Esophagus (tissue), 2 donors: Measurements from ENCODE around the gene SGSM1. TPM values are rescaled to one million over a fixed set of nuclear protein-coding genes. Genes with fewer than 3 reads are reported as not detected.

ENCODE experiments used
- H3K27ac ChIP-seq, 2 donors: one replicate each; pipeline ENCODE4 v1.5.1; 2013; ENCODE audit warnings: low read depth in 2 of 2, mild to moderate bottlenecking in 2 of 2, inconsistent platforms in 1 of 2, low read length in 1 of 2, moderate library complexity in 1 of 2
- H3K27me3 ChIP-seq, 2 donors: one replicate each; pipeline ENCODE4 v1.6.1; 2013; ENCODE audit warnings: low read length in 2 of 2, control low read depth in 1 of 2, mild to moderate bottlenecking in 1 of 2; ENCODE audit not compliant: insufficient read depth in 2 of 2, control insufficient read depth in 1 of 2
- H3K36me3 ChIP-seq, 2 donors: one replicate each; pipeline ENCODE4 v1.6.1; 2013; ENCODE audit warnings: low read length in 1 of 2; ENCODE audit not compliant: control insufficient read depth in 2 of 2, insufficient read depth in 2 of 2
- H3K4me1 ChIP-seq, 2 donors: one replicate each; pipeline ENCODE4 v1.6.1; 2013; ENCODE audit warnings: low read length in 1 of 2; ENCODE audit not compliant: control insufficient read depth in 2 of 2, insufficient read depth in 2 of 2
- H3K4me3 ChIP-seq, 2 donors: one replicate each; pipeline ENCODE4 v1.5.1; 2013; ENCODE audit warnings: low read length in 2 of 2, mild to moderate bottlenecking in 2 of 2, low read depth in 1 of 2, moderate library complexity in 1 of 2
- H3K9me3 ChIP-seq, 2 donors: one replicate each; pipeline ENCODE4 v1.6.1; 2013; ENCODE audit warnings: mild to moderate bottlenecking in 2 of 2, low read depth in 1 of 2, low read length in 1 of 2, moderate library complexity in 1 of 2; ENCODE audit not compliant: control insufficient read depth in 2 of 2, insufficient read depth in 1 of 2
- WGBS, 2 donors: extraction: QIAGEN DNeasy Blood & Tissue Kit; methylation state at CpG; one replicate each; pipeline ENCODE4 v1.1.7; 2013; 5-methylcytosine and 5-hydroxymethylcytosine counted together
- polyA plus RNA-seq, 2 donors: library from polyadenylated mRNA; stranded (reverse); fragments of 200-250 nt; gene quantifications; one replicate each; pipeline ENCODE4 v1.2.3, GENCODE V29; 2013
- donor health status: healthy with polysubstance abuse.
- donor health status: Bipolar disorder and iron deficiency.

The SGSM1 gene
- polyA plus RNA-seq, 2 donors = 0.14 to 0.16 TPM

DNA sequence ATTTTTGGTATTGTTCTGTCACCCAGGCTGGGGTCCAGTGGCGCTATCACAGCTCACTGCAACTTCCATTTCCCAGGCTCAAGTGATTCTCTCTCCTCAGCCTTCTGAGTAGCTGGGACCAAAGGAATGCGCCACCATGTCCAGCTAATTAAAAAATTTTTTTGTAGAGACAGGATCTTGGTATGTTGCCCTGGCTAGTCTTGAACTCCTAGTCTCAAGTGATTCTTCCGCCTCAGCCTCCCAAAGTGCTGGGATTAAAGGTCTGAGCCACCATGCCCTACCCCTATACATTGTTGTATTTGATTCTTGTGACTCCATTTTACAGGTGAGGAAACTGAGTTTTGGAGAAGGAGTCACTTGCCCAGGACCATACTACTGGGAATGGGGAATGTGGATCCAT is 158.4 kb downstream of the SGSM1 start:
- no peaks in the 10 kb centered on the region for H3K27me3 ChIP-seq
- H3K36me3 ChIP-seq = peaks cover 0 to 3% of the 10 kb centered on the region in 2 donors
- peaks cover 12 to 15% of the 10 kb centered on the region in 2 donors for H3K4me1 ChIP-seq
- H3K4me3 ChIP-seq = no peak overlapping the region
- no peaks in the 10 kb centered on the region for H3K9me3 ChIP-seq
- peak overlapping the region in 1 of 2 donors; percentile 57 for H3K27ac ChIP-seq
- 82 to 84% methylated on average over 3 of the region's 3 CpGs for WGBS, 2 donors

DNA sequence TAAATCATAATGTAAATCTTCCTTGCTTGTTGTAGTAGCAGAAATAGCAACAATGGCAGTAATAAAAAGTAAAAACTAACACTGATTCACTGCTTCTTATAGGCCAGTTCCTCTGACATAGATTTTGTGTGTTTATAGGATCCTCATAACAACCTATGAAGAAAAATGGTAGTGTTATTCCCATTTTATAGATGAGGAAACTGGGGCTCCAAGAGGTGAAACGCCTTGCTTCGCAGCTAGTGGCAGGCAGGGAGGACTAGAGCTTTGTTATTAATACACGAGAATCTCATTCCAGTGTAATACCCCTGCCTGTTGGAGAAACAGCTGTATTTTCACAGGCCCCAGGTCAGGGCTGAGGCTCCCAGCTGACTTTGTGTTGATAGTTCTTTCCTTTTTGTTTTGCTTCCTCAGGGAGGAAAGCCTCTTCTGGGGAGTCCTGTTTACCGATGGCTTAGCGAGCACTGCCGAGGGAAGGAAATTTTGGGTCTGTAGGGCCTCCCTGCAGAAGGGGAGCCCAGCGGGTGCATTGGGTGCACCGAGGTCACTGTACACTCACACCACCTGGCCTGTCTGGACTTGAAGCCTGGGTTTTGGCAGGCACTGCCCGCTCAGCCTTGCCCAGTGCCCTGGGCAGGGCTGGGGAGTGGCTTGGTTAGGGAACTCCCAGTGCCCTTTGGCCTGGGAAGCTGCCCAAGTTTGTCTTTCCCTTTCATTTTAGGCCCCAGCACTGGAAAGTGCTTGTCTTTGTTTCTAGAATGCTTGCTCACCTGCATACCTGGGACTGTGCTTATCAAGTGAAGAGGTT is 160.0 kb downstream of the SGSM1 start:
- H3K4me3 ChIP-seq = no peak overlapping the region
- no peaks in the 10 kb centered on the region for H3K27me3 ChIP-seq
- H3K27ac ChIP-seq = peak overlapping the region; percentile 76 to 89
- 31 to 32% methylated on average over 9 of the region's 9 CpGs for WGBS, 2 donors
- no peaks in the 10 kb centered on the region for H3K9me3 ChIP-seq
- H3K4me1 ChIP-seq = peaks cover 12 to 21% of the 10 kb centered on the region in 2 donors
- H3K36me3 ChIP-seq = peaks cover 0 to 3% of the 10 kb centered on the region in 2 donors

DNA sequence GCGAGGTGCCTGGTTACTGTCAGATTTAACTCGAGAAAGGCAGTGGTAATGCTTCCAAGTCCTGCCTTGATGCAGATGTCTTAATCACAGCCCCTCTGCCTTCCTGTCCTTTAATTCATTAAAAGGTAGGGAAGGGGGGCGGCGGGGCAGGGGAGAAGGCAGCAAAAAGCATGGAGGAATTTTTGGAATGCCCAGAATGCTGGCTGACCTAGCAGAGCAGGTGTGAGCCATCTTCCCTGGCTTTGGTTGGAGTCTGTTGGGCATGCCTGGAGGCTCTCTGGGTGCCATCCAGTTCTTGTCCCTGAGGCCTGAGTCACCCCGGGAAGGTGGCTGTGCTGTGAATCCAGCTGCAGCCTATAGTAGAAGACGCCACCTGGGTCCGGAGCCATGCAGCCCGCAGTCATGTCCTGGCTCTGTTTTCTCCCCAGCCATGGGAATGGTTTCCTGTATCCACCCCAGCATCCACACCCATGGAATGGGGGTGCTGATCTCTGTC is 162.1 kb downstream of the SGSM1 start:
- Histone ChIP-seq H3K36me3 (no peaks in the 10 kb centered on the region), H3K4me1 (peaks cover 14 to 21% of the 10 kb centered on the region in 2 donors), H3K27ac (peak overlapping the region; percentile 39 to 59), H3K4me3 (no peak overlapping the region), H3K27me3 (no peaks in the 10 kb centered on the region), H3K9me3 (no peaks in the 10 kb centered on the region)
- 56 to 57% methylated on average over 7 to 8 of the region's 8 CpGs for WGBS, 2 donors

GRCh38 chr22:24969560-24970301 is 163.7 kb downstream of the SGSM1 start:
- H3K36me3 ChIP-seq = no peaks in the 10 kb centered on the region
- H3K4me1 ChIP-seq = peaks cover 14 to 25% of the 10 kb centered on the region in 2 donors
- WGBS, 2 donors = 51 to 52% methylated on average over 12 of the region's 12 CpGs
- H3K27me3 ChIP-seq = no peaks in the 10 kb centered on the region
- H3K4me3 ChIP-seq = no peak overlapping the region
- no peaks in the 10 kb centered on the region for H3K9me3 ChIP-seq
- H3K27ac ChIP-seq = peak overlapping the region; percentile 45 to 53

- H3K27me3 ChIP-seq = no peaks in the 10 kb centered on the region
- H3K36me3 ChIP-seq = no peaks in the 10 kb centered on the region
- H3K27ac ChIP-seq = no peak overlapping the region
- no peaks in the 10 kb centered on the region for H3K9me3 ChIP-seq
- H3K4me1 ChIP-seq = peaks cover 8 to 34% of the 10 kb centered on the region in 2 donors
- H3K4me3 ChIP-seq = no peak overlapping the region
- WGBS, 2 donors = 85 to 96% methylated on average over 2 of the region's 2 CpGs
Measured at GRCh38 chr22:24972369-24972768, 166.4 kb downstream of the SGSM1 start.

- Histone ChIP-seq H3K4me3 (no peak overlapping the region), H3K27ac (peak overlapping the region; percentile 35 to 83), H3K9me3 (no peaks in the 10 kb centered on the region), H3K36me3 (no peaks in the 10 kb centered on the region), H3K4me1 (peaks cover 2 to 27% of the 10 kb centered on the region in 2 donors), H3K27me3 (no peaks in the 10 kb centered on the region)
- 51 to 66% methylated on average over 6 of the region's 6 CpGs for WGBS, 2 donors
Measured at GRCh38 chr22:24973872-24974271, 167.9 kb downstream of the SGSM1 start.

DNA sequence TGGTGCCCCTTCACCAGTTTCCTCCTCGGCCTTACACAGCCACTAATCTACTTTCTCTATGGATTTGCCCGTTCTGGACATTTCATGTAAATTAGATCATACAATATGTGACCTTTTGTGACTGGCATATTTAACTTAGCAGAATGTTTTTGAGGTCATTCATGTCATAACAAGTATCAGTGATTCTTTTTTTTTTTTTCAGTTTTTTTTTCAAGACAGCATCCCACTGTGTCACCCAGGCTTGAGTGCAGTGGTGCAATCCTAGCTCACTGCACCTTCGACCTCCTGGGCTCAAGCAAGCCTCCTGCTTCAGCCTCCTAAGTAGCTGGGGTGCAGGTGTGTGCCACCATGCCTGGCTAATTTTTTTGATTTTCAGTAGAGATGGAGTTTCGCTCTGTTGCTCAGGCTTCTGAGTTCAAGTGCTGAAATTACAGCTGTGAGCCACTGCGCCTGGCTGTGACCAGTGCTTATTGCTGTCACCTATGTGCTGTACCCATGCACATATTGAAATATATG is 169.2 kb downstream of the SGSM1 start:
- no peaks in the 10 kb centered on the region for H3K27me3 ChIP-seq
- peak overlapping the region; percentile 96 to 99 for H3K27ac ChIP-seq
- H3K4me1 ChIP-seq = peaks cover 2 to 23% of the 10 kb centered on the region in 2 donors
- WGBS, 2 donors = 62 to 73% methylated on average over 5 of the region's 5 CpGs
- H3K36me3 ChIP-seq = no peaks in the 10 kb centered on the region
- H3K4me3 ChIP-seq = no peak overlapping the region
- no peaks in the 10 kb centered on the region for H3K9me3 ChIP-seq

- H3K9me3 ChIP-seq = no peaks in the 10 kb centered on the region
- H3K27me3 ChIP-seq = no peaks in the 10 kb centered on the region
- WGBS, 2 donors = 22 to 42% methylated on average over 11 of the region's 11 CpGs
- H3K36me3 ChIP-seq = no peaks in the 10 kb centered on the region
- H3K4me1 ChIP-seq = peaks cover 2 to 21% of the 10 kb centered on the region in 2 donors
- no peak overlapping the region for H3K4me3 ChIP-seq
- H3K27ac ChIP-seq = peak overlapping the region; percentile 96 to 99
Measured at GRCh38 chr22:24975813-24976341, 169.9 kb downstream of the SGSM1 start.

- 40 to 51% methylated on average over 18 of the region's 18 CpGs for WGBS, 2 donors
- Histone ChIP-seq H3K27ac (peak overlapping the region; percentile 96 to 99), H3K4me1 (peaks cover 2 to 21% of the 10 kb centered on the region in 2 donors), H3K36me3 (no peaks in the 10 kb centered on the region), H3K27me3 (no peaks in the 10 kb centered on the region), H3K4me3 (peak overlapping the region in 1 of 2 donors; percentile 7), H3K9me3 (no peaks in the 10 kb centered on the region)
Measured at GRCh38 chr22:24976442-24977218, 170.6 kb downstream of the SGSM1 start.
